Mesendoderm (in vitro differentiated cells): Measurements from ENCODE around the gene TBCCD1.
"Not testable (repeated sequence)": the region's sequence is repeated elsewhere in the genome, so short reads cannot be mapped to it uniquely, and the experiment has no call there.

Experiments used
- DNase-seq: peaks from one replicate; pipeline ENCODE4 v3.0.0; 2013
- H2AK5ac ChIP-seq: 2 replicates; pipeline ENCODE4 v1.6.1; 2013; ENCODE audit warnings: low read length, inconsistent platforms
- H2BK120ac ChIP-seq: 2 replicates; pipeline ENCODE4 v1.6.1; 2013; ENCODE audit warnings: low read depth, mild to moderate bottlenecking, low read length, moderate library complexity, mixed read lengths
- H2BK15ac ChIP-seq: replicated peaks from 2 replicates; pipeline ENCODE4 v1.6.1; 2013; ENCODE audit warnings: low read depth, mild to moderate bottlenecking, moderate library complexity
- H2BK5ac ChIP-seq: 2 replicates; pipeline ENCODE4 v1.6.1; 2013; ENCODE audit warnings: low read length, inconsistent platforms
- H3K18ac ChIP-seq: 2 replicates; pipeline ENCODE4 v1.6.1; 2013; ENCODE audit warnings: mild to moderate bottlenecking, low read length, mixed read lengths
- H3K23ac ChIP-seq: one replicate; pipeline ENCODE4 v1.6.1; 2013; ENCODE audit warnings: low read length
- H3K27ac ChIP-seq: 2 replicates; pipeline ENCODE4 v1.5.1; 2013; ENCODE audit warnings: low read depth, mild to moderate bottlenecking, inconsistent platforms, low read length, moderate library complexity
- H3K27me3 ChIP-seq: 2 replicates; pipeline ENCODE4 v1.6.1; 2013; ENCODE audit warnings: low read length, control low read depth, mild to moderate bottlenecking, inconsistent platforms; ENCODE audit not compliant: insufficient read depth, poor library complexity
- H3K36me3 ChIP-seq: 2 replicates; pipeline ENCODE4 v1.6.1; 2013; ENCODE audit warnings: low read length, inconsistent platforms; ENCODE audit not compliant: control insufficient read depth, insufficient read depth
- H3K4ac ChIP-seq: one replicate; pipeline ENCODE4 v1.6.1; 2013; ENCODE audit warnings: low read depth, mild to moderate bottlenecking, low read length, moderate library complexity
- H3K4me1 ChIP-seq: 2 replicates; pipeline ENCODE4 v1.6.1; 2013; ENCODE audit warnings: low read depth, low read length, inconsistent platforms; ENCODE audit not compliant: control insufficient read depth
- H3K4me2 ChIP-seq: 2 replicates; pipeline ENCODE4 v1.6.1; 2013; ENCODE audit warnings: low read length
- H3K4me3 ChIP-seq: 2 replicates; pipeline ENCODE4 v1.5.1; 2013; ENCODE audit warnings: mild to moderate bottlenecking, low read length
- H3K56ac ChIP-seq: one replicate; pipeline ENCODE4 v1.6.1; 2013; ENCODE audit warnings: low read length
- H3K79me1 ChIP-seq: 2 replicates; pipeline ENCODE4 v1.6.1; 2013; ENCODE audit warnings: low read length, inconsistent platforms
- H3K79me2 ChIP-seq: 2 replicates; pipeline ENCODE4 v1.6.1; 2013; ENCODE audit warnings: mild to moderate bottlenecking, low read length; ENCODE audit not compliant: control insufficient read depth, insufficient read depth
- H3K9ac ChIP-seq: 2 replicates; pipeline ENCODE4 v1.6.1; 2013; ENCODE audit warnings: low read length, inconsistent platforms
- H4K5ac ChIP-seq: one replicate; pipeline ENCODE4 v1.6.1; 2013; ENCODE audit warnings: low read length
- H4K8ac ChIP-seq: one replicate; pipeline ENCODE4 v1.6.1; 2013; ENCODE audit warnings: low read depth, mild to moderate bottlenecking, control low read depth, low read length, moderate library complexity
- WGBS: extraction: QIAGEN DNeasy Blood & Tissue Kit; methylation state at CpG from one replicate; pipeline ENCODE4 v1.1.7; 2013; ENCODE audit warnings: low lambda C conversion rate, missing lambda C conversion rate; ENCODE audit not compliant: insufficient coverage; ENCODE audit errors: extremely low coverage; 5-methylcytosine and 5-hydroxymethylcytosine counted together

Gene TBCCD1

DNA sequence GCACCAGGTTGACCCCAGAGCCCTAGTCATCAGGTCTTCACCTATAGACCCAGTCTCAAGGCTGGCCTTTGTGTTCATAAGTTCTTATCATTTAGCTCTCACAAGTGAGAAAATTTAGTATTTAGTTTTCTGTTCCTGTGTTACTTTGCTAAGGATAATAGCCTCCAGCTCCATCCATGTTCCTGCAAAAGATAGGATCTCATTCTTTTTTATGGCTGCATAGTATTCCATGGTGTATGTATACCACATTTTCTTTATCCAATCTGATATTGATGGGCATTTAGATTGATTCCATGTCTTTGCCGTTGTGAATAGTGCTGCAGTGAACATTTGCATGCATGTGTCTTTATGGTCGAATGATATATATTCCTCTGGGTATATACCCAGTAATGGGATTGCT, 69.1 kb downstream of the TBCCD1 start:
- not testable (repeated sequence) for H4K5ac ChIP-seq, H3K27me3 ChIP-seq, H2BK5ac ChIP-seq, H3K79me1 ChIP-seq, H3K4me3 ChIP-seq, H3K9ac ChIP-seq, H3K18ac ChIP-seq, H3K23ac ChIP-seq, H2BK15ac ChIP-seq, H3K4ac ChIP-seq, H4K8ac ChIP-seq, H2AK5ac ChIP-seq, H2BK120ac ChIP-seq, H3K4me1 ChIP-seq, H3K4me2 ChIP-seq, DNase-seq, H3K27ac ChIP-seq, H3K79me2 ChIP-seq, H3K36me3 ChIP-seq, H3K56ac ChIP-seq
- WGBS: no CpG with 5 or more reads among the region's 2 CpGs

DNA sequence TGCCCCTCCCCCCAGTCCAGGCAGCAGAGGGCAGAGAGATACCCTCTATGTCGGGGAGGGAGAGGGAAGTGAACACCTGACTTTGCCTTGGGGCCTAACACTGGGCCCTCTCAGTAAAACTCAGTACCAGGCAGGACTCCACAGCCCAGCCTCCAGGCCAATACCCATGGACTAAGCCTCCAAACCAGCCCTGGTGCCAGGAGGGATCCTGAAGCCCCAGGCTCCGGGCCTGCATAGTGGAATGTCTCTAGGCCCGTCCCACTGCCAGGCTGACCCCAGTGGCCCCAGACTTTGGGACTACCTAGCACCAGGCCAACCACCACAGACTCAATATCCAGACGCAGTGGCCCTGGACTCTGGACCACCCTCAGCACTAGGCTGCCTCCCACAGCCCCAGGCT, 69.5 kb downstream of the TBCCD1 start:
- Histone ChIP-seq H3K79me2 (no peaks in the 10 kb centered on the region), H3K79me1 (no peaks in the 10 kb centered on the region), H3K4me1 (peaks cover under 1% of the 10 kb centered on the region), H3K27me3 (no peaks in the 10 kb centered on the region), H4K8ac (no peak overlapping the region), H3K4ac (no peak overlapping the region), H3K18ac (no peak overlapping the region), H3K9ac (no peak overlapping the region), H2BK5ac (no peak overlapping the region), H2BK120ac (no peak overlapping the region), H3K23ac (no peak overlapping the region), H2BK15ac (no peak overlapping the region), H3K4me2 (no peak overlapping the region), H3K27ac (no peak overlapping the region), H3K36me3 (no peaks in the 10 kb centered on the region), H4K5ac (no peak overlapping the region), H3K56ac (no peak overlapping the region), H3K4me3 (no peak overlapping the region), H2AK5ac (no peak overlapping the region)
- WGBS: no CpG with 5 or more reads among the region's 4 CpGs
- DNase-seq: no peak

DNA sequence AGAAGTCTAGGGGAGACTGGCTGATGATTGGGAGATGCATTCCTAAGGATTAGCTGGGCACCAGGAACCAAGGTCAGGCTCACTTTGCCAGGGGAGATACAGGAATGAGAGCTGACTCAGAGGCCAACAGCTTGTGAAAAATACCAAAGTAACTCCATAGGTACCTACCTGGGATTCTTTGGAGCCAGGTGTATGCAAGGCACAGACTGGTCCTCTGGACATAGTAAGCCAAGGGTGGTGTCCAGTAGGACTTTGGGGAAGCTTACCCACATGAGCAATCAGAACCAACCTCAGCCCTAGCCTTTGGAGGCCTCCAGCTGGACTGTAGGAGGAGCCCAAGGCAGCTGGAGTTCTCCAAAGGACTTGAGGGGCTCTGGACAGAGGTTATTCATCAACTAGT, 70.5 kb downstream of the TBCCD1 start:
- Histone ChIP-seq H4K5ac (no peak overlapping the region), H2BK15ac (no peak overlapping the region), H3K4me2 (no peak overlapping the region), H3K4me3 (no peak overlapping the region), H4K8ac (no peak overlapping the region), H2AK5ac (no peak overlapping the region), H3K9ac (no peak overlapping the region), H3K36me3 (no peaks in the 10 kb centered on the region), H3K27me3 (no peaks in the 10 kb centered on the region), H2BK120ac (no peak overlapping the region), H3K27ac (no peak overlapping the region), H2BK5ac (no peak overlapping the region), H3K79me1 (no peaks in the 10 kb centered on the region), H3K4me1 (no peaks in the 10 kb centered on the region), H3K56ac (no peak overlapping the region), H3K79me2 (no peaks in the 10 kb centered on the region), H3K4ac (no peak overlapping the region), H3K18ac (no peak overlapping the region), H3K23ac (no peak overlapping the region)
- no peak for DNase-seq
